Esophagus muscularis mucosa (tissue), 4 donors: Measurements from ENCODE around the gene PLXNA4.
"Not testable (repeated sequence)": the region's sequence is repeated elsewhere in the genome, so short reads cannot be mapped to it uniquely, and the experiment has no call there.

ENCODE experiments used
- CTCF ChIP-seq, 3 experiments: fragments of 200-600 bp in 2 of 3; fragments of 450-650 bp in 1 of 3; sonication (generic) in 2 of 3; IDR thresholded peaks; one replicate each; pipeline ENCODE4 v1.5.1; 2017 to 2019; ENCODE audit warnings: antibody characterized with exemption in 3 of 3, mild to moderate bottlenecking in 2 of 3, moderate library complexity in 1 of 3
- EP300 ChIP-seq: sonication (generic); formaldehyde crosslinking; IDR thresholded peaks from one replicate; pipeline ENCODE4 v1.6.1; 2017; ENCODE audit warnings: antibody characterized with exemption
- POLR2A ChIP-seq: fragments of 450-650 bp; IDR thresholded peaks from one replicate; pipeline ENCODE4 v1.6.1; 2017; ENCODE audit warnings: antibody characterized with exemption, moderate library complexity, mild to moderate bottlenecking, low read depth
- POLR2AphosphoS5 ChIP-seq, 2 donors: sonication (generic); formaldehyde crosslinking; IDR thresholded peaks; one replicate each; pipeline ENCODE4 v1.6.1; 2017; ENCODE audit warnings: antibody characterized with exemption in 2 of 2

- TF ChIP-seq CTCF (IDR thresholded peaks at IDR 0.05); POLR2AphosphoS5 (IDR thresholded peaks at IDR 0.05); POLR2A; EP300: not testable (repeated sequence)
These were observed 410.6 kb downstream of the PLXNA4 start for GRCh38 chr7:132165695-132166094.
